Activated CD8-positive, alpha-beta memory T cell treated with anti-CD3 and anti-CD28 coated beads, Interleukin-2, amount 50 U/mL, for 24 hours (primary cell): ENCODE results near the gene CCDC57.

Experiments
- DNase-seq: peaks from one replicate; pipeline ENCODE4 v3.0.0-alpha.2; 2020; ENCODE audit errors: extremely low read depth

The CCDC57 gene

GRCh38 chr17:82094931-82095776 lies 117.5 kb downstream of the CCDC57 start:
- no peak for DNase-seq

DNA sequence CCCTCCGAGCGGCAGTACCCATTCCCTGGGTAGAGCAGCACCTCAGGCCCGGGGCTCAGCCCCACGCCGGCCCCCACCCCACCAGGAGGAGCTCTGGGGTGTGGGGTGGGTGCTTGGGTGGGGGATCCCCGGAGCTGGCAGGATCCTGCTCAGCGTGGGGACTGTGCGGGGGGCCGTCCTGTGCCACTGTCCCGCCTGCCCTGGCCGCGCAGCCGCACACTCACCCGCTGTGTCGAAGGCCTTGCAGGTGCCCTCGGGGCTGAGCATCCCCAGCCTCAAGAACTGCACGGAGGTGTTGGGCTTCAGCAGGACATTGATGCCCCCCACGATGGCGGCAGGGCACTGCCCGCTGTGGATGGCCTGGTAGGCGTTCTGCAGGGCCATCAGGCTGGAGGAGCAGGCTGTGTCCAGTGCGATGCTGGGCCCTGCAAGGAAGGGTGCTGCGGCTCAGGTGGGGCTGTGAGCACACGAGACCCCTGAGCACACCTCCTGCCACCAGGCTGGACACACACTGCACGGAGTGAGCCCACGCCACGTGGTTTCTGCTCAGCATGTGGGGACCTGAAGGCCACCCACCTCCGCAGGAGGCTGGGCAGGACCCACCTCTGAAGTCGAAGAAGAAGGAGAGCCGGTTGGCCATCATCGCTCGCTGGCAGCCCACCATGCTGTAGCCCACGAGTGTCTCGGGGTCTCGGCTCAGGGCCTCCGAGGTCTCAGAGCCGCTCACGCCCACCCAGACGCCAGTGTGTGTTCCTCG lies 119.5 kb downstream of the CCDC57 start:
- no peak for DNase-seq

DNA sequence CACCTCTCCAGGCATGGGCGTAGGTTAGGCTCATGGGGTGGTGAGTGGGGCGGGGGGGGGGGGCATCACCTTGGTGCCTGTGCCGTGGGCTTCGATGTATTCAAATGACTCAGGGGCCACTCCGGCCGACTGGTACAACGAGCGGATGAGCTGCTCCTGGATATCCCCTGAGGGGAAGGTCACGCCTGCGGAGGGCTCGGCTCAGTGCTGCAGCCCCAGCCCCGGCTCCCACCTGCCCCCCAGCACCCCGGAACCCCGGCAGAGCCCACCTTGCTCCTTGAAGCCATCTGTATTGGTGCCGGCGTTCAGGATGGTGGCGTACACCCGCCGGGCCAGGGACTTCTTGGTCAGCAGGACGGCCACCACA lies 120.0 kb downstream of the CCDC57 start:
- no peak for DNase-seq

DNA sequence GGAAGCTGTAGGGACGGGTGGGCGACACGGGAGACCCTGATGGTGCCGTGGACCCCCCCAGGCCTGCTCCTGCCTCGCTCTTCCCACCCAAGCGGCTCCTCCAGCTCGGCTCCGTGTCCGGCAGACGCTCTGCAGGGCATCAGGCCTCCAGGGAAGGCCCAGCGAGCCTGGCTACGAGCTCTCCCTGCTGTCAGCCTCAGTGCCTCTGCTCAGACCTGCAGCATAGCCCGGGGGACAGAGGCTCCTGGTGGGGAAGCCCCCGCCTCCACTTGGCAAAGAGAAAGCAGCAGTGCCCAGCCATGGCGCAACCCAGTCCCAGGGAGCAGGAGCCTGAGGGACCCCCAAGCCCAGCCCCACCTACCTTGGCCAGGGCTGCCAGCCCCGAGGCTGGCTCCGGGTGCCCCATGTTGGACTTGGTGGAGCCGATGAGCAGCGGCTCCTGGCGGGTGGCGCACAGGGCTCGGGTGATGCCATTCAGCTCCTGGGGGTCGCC lies 120.5 kb downstream of the CCDC57 start:
- DNase-seq: no peak

DNA sequence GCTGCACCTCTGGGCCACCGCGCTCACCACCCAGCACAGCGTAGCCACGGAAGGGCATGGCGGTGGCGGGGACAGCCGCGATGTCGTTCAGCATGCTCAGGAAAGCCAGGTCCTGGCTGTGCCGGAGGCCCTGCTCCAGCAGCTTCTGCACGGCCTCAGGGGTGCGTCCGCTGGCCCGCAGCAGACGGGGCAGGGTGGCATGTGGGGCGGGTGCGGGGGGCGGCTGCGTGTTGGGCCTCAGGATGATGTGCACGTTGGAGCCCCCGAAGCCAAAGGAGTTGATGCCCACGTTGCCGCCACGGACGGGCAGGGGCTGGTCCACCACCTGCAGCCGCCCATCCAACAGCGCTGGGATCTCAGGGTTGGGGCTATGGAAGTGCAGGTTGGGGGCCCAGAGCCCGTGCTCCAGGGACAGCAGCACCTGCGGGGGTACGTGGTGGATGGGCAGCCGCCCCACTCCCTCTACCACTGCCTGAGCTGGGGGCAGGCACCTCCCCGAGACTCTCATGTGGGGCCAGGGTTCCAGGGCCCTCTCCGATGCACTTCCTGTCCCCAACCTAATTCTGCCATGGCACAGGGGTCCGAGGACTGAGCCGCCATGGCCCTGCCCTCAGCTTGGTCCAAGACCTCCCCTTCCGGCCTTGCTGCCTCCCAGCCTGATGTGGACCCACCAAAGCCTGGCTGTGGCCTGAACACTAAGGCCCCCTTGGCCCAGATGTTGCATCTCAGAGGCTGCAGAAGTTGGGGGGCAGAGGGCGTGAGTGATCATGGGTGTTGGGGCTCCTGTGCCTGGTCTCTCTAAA lies 121.2 kb downstream of the CCDC57 start:
- no peak for DNase-seq

DNA sequence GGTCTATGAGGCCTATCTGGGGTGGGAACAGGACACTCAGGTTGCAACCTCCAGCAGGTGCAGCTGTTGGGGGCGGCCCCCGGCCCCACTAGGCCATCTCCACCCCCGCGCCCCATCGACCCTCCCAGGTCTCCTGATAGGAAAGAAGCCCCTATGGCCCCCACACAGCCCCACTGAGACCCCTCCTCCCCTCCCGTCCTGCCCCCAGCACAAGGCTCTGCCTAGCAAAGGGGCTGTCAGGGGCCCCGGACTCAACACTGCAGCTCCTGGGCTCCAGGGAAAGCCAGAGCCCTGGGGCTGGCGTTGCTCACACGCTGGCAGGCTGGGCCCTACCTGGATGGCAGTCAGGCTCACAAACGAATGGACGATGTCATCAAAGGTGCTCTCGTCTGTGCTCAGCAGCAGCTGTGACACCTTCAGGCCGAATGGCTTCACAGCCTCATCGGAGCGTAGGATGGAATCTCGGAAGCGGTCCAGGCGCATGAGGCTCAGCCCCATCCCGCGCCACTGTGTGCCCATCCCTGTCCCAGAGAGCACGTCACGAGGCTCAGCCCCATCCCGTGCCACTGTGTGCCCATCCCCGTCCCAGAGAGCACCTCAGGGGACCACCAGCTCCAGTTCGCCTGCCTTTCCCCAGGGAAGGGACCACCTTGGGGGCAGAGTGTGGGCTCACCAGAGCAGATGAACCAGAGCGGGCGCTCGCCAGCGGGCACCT lies 121.9 kb downstream of the CCDC57 start:
- DNase-seq: no peak

DNA sequence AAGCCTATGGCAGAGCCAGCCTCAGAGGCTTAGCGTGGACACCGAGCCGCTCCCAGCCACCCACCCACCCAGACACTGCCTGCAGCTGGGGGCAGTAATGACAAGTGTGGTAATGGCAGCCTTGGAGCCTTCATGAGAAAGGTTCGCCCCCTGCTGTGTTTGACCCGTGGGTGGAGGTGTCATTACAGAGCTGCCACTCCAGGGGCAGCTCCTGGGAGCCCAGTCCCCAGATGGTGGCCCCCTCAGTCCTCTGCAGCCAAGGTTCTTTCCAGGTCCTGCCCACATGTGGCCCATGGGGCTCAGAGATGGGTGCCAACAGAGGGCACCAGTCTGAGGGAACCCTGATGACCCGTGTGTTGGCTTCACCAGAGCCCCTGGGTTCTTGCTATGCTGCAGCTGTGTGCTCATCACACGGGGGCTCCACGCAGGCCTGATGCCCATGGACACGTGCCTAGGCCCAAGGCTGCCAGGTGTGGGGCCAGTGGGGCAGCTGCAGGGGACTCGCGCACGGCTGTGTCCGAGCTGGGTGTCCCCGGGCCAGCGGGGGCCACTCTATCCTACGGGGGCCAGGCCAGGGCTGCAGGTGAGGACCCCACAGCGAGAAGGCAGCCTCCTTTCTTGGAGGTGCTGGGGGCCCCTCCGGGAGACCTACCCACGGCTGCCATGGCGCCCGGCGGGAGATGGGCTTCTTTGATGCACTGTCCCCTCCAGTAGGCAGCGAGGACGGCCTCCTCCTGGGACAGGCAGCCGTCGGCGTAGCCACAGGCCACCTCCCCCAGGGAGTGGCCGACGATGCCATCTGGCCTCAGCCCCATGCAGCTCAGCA lies 122.7 kb downstream of the CCDC57 start:
- no peak for DNase-seq

GRCh38 chr17:82088838-82089722 lies 123.6 kb downstream of the CCDC57 start:
- DNase-seq: no peak

DNA sequence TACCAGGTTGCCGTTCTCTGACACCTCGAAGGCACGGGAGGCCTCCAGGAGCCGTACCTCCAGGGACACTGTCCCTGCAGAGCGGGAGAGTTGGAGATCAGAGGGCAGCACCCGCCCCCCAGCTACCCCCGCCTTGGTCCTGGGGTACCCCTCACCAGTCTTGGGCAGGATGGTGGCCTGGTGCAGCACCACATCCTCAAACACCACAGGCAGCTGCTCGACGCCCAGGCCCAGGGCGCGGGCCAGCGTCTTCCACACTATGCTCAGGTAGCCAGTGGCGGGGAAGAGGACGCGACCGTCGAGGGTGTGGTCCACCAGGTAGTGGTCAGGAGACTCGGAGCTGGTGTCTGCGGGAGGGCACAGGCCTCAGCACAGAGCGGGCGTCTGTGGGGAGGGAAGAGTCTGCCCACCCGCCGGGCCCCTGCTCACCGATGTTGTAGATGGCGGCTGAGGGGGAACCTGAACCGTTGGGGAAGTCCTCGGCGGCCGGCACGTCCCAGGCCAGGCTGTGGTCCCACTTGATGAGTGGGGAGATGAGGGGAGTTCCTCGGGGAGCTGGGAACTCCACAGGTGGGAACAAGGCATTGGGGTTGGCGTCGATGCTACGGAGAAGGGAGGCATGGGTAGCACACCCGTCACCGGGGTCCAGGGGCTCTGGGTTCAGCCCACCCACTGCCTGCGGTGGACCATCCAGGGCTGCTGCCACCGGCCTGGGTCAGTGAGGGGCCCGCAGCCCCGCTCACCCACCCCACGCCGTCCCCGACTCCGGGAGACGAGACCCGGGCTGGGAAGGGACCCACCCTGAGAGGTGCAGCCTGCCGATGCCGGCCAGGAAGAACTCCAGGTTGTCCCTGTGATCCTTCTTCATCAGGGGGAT lies 124.4 kb downstream of the CCDC57 start:
- no peak for DNase-seq

GRCh38 chr17:82086941-82087906 lies 125.4 kb downstream of the CCDC57 start:
- no peak for DNase-seq

DNA sequence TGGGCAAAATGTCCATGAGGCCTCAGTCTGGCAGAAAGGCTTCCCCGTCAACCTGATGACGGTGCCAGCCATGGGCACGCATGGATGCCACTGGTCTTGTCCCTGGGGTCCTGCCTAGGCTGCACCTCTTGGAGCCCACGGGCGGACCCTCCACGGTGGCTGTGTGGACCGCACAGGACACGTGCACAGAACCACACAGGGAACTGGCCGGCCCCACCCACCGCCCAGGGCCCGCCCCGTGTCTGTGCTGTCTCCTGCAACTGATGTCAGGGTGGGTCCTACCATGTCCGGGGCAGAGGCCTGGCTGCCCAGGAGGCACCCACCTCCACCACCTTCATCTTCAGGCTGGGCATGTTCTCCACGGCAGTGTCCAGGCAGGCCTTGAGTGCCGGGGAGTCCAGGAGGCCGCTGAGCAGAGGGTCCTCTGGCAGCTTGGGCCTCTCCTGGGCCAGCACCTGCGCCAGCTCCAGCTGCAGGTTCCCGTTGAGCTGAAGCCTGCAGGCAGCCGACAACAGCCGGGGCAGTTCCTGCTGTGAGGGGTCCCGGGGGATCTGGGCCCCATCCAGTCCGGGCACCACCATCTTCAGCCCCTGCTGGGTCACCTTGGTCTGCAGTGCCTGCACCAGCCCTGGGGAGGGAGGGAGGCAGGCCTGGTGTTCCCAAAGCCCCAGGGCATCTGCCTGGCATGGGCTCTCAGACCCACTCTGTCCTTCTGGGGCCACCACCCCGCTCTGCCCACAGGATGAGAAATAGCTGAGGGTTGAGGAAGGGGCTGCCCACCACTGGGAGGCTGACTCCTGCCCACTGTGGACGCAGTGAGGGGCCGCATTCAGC lies 126.5 kb downstream of the CCDC57 start:
- no peak for DNase-seq

GRCh38 chr17:82085031-82085861 lies 127.4 kb downstream of the CCDC57 start:
- DNase-seq: no peak

DNA sequence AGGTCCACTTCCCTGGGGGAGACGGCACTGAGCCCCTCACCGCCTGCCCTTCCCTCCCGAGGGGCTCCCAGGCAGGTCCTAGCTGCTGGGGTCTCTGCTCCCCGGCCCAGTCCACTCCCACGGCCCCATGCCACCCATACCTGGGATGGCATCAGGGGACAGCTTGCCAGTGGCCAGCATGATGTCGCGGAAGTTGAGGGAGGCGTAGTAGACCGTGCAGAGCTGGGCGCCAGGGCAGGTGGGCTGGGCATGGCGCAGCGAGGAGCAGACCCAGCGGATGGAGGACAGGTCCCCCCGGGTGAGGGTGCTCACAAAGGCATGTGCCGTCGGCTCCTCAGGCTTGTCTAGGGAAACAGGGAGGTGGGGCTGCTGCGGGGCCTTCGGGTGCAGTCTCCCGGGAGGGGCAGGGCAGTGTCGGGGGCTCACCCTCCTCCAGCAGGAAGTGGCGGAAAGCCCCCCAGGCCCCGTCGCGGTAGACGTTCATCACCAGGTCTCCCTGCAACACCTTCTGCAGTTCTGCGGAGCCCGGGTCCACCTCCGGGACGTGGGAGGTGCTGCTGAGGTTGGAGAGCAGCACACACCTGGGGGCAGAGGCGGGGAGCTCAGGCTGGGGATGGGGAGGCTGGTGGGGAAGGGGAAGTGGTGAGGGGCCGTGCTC lies 128.1 kb downstream of the CCDC57 start:
- no peak for DNase-seq

GRCh38 chr17:82083533-82084359 lies 128.9 kb downstream of the CCDC57 start:
- DNase-seq: no peak
